HL-60 (cell line): ENCODE results near the gene CBR3.

ENCODE experiments used
- DNase-seq, 2 experiments: peaks; one replicate each; pipeline ENCODE4 v3.0.0-alpha.2; 2010 to 2020; ENCODE audit warnings: low read depth in 1 of 2, low spot score in 1 of 2
- H3K27ac ChIP-seq: fragments of 250-450 bp; sonication (Bioruptor Pico); replicated peaks from 2 replicates; pipeline ENCODE4 v1.5.1; 2020; ENCODE audit warnings: mild to moderate bottlenecking, moderate library complexity
- H3K27me3 ChIP-seq: fragments of 250-450 bp; sonication (Bioruptor Pico); 2 replicates; pipeline ENCODE4 v1.5.1; 2021; ENCODE audit warnings: mild to moderate bottlenecking, moderate library complexity; ENCODE audit not compliant: insufficient read depth, poor library complexity, severe bottlenecking
- H3K4me3 ChIP-seq: replicated peaks from 2 replicates; pipeline ENCODE4 v1.5.1; 2011; ENCODE audit warnings: mild to moderate bottlenecking, control low read depth, low read length; ENCODE audit not compliant: insufficient read depth
- GABPA ChIP-seq: IDR thresholded peaks from 2 replicates; pipeline ENCODE4 v1.6.1; 2012; ENCODE audit warnings: low read depth
- POLR2AphosphoS5 ChIP-seq: IDR thresholded peaks from 2 replicates; pipeline ENCODE4 v1.6.1; 2012; ENCODE audit warnings: low read depth
- SPI1 ChIP-seq: IDR thresholded peaks from 2 replicates; pipeline ENCODE4 v1.6.1; 2012; ENCODE audit warnings: low read depth, mild to moderate bottlenecking, borderline replicate concordance
- TF ChIP-seq, protein P1 (sequence below): IDR thresholded peaks from one replicate; pipeline ENCODE4 v1.5.1; 2011; ENCODE audit warnings: low read length, control low read depth, inconsistent platforms; ENCODE audit not compliant: insufficient read depth
- TF ChIP-seq, protein P2 (sequence below): IDR thresholded peaks from 2 replicates; pipeline ENCODE4 v1.6.1; 2012; ENCODE audit warnings: low read depth; ENCODE audit not compliant: insufficient replicate concordance

CBR3 gene

DNA sequence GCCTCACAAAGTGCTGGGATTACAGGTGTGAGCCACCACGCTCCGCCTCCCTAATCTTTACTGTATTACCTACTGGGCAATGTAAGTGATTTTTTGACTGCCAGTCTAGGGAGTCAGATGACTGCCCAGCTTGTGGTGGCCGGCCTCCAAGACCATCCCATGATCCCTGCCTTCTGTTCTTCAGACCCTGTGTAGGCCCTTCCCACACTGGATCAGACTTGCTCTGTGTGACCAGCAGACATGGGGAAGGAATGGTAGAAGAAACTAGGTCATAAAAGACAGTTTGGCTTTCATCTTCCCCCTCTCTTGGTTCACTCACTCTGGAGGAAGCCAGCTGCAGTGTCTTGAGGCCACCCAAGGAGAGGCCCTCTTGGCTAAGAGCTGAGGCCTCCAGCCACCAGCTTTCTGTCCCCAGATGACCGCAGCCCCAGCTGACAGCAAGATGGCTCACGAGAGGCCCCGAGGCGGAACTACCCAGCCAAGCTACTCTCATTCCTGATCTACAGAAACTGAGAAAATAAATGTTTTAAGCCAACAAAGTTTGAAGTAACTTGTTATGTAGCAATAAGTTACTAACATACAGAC is 14.5 kb upstream of the CBR3 start:
- Histone ChIP-seq H3K27ac (peak overlapping the region; percentile 67), H3K4me3 (no peak overlapping the region), H3K27me3 (no peaks in the 10 kb centered on the region)
- DNase-seq = peak in 1 of 2 experiments; percentile 77
- TF ChIP-seq GABPA = no peak
- TF ChIP-seq, protein P1, sequence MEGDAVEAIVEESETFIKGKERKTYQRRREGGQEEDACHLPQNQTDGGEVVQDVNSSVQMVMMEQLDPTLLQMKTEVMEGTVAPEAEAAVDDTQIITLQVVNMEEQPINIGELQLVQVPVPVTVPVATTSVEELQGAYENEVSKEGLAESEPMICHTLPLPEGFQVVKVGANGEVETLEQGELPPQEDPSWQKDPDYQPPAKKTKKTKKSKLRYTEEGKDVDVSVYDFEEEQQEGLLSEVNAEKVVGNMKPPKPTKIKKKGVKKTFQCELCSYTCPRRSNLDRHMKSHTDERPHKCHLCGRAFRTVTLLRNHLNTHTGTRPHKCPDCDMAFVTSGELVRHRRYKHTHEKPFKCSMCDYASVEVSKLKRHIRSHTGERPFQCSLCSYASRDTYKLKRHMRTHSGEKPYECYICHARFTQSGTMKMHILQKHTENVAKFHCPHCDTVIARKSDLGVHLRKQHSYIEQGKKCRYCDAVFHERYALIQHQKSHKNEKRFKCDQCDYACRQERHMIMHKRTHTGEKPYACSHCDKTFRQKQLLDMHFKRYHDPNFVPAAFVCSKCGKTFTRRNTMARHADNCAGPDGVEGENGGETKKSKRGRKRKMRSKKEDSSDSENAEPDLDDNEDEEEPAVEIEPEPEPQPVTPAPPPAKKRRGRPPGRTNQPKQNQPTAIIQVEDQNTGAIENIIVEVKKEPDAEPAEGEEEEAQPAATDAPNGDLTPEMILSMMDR = no peak

DNA sequence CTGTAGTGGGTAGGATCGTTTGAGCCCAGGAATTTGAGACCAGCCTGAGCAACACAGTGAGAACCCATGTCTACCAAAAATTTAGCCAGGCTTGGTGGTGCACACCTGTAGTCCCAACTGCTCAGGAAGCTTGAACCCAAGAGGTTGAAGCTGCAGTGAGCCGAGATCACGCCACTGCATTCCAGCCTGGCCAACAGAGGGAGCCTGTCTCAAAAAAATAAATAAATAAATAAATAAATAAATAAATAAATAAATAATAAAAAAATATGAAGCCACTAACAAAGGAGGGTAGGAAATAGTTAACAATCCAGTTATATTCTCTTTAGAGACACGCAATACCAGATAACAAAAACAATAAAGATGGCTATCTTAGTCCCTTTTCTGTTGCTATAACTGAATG is 11.9 kb upstream of the CBR3 start:
- no peak overlapping the region for H3K27ac ChIP-seq
- no peak overlapping the region for H3K4me3 ChIP-seq
- TF ChIP-seq POLR2AphosphoS5 = no peak
- no peak for TF ChIP-seq GABPA
- no peak for TF ChIP-seq SPI1
- TF ChIP-seq, protein P2, sequence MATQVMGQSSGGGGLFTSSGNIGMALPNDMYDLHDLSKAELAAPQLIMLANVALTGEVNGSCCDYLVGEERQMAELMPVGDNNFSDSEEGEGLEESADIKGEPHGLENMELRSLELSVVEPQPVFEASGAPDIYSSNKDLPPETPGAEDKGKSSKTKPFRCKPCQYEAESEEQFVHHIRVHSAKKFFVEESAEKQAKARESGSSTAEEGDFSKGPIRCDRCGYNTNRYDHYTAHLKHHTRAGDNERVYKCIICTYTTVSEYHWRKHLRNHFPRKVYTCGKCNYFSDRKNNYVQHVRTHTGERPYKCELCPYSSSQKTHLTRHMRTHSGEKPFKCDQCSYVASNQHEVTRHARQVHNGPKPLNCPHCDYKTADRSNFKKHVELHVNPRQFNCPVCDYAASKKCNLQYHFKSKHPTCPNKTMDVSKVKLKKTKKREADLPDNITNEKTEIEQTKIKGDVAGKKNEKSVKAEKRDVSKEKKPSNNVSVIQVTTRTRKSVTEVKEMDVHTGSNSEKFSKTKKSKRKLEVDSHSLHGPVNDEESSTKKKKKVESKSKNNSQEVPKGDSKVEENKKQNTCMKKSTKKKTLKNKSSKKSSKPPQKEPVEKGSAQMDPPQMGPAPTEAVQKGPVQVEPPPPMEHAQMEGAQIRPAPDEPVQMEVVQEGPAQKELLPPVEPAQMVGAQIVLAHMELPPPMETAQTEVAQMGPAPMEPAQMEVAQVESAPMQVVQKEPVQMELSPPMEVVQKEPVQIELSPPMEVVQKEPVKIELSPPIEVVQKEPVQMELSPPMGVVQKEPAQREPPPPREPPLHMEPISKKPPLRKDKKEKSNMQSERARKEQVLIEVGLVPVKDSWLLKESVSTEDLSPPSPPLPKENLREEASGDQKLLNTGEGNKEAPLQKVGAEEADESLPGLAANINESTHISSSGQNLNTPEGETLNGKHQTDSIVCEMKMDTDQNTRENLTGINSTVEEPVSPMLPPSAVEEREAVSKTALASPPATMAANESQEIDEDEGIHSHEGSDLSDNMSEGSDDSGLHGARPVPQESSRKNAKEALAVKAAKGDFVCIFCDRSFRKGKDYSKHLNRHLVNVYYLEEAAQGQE = no peak
- TF ChIP-seq, protein P1 = no peak

DNA sequence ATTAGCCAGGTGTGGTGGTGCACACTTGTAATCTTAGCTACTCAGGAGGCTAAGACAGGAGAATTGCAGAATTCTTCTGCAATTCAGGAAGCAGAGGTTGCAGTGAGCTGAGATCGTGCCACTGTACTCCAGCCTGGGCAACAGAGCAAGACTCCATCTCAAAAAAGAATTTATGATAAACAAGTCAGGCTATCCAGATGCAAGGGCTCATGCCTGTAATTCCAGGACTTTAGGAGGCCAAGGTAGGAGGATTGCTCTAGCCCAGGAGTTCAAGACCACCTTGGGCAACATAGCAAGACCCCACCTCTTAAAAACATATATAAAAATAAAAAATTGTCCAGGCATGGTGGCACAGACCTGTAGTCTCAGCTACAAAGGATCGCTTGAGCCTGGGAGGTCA is 10.5 kb upstream of the CBR3 start:
- TF ChIP-seq, protein P1 = no peak
- DNase-seq = no peak
- Histone ChIP-seq H3K27ac (no peak overlapping the region), H3K27me3 (no peaks in the 10 kb centered on the region), H3K4me3 (no peak overlapping the region)

More for the DNA sequence above, 11.9 kb upstream of the CBR3 start:
- DNase-seq = no peak
- no peaks in the 10 kb centered on the region for H3K27me3 ChIP-seq

DNA sequence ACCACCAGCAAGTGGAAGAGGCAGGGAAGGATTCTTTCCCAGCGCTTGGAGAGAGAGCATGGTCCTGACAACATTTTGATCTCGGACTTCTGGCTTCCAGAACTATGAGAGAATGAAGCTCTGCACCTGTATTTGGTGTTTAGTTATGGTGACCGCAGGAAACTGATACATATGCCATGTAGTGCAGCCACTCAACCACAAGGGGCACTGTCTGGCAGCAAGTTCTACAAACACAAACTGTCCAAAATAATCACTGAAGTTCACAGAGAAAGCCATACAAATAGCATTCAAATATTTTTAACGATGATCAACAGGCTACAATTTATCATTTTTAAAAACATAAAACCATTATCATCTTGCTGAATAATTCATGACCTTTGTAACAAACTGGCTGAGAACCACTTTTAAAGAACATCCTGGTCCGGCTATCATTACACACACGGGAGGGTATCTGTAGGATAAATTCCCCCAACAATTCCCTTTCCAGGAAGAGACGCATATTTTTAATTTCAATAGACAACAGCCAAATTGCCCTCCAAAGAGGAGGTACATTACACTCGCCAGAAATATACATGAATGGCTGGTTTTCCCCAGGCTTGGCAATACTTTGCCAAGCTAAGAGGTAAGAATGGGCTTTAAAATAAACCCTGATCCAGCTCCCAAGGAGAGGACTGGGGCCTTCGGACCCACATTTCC is 9.2 kb upstream of the CBR3 start:
- no peak overlapping the region for H3K27ac ChIP-seq
- H3K27me3 ChIP-seq = no peaks in the 10 kb centered on the region
- TF ChIP-seq, protein P1 = peak; percentile 99
- no peak for TF ChIP-seq POLR2AphosphoS5
- no peak overlapping the region for H3K4me3 ChIP-seq
- DNase-seq = peak in 1 of 2 experiments; percentile 48

DNA sequence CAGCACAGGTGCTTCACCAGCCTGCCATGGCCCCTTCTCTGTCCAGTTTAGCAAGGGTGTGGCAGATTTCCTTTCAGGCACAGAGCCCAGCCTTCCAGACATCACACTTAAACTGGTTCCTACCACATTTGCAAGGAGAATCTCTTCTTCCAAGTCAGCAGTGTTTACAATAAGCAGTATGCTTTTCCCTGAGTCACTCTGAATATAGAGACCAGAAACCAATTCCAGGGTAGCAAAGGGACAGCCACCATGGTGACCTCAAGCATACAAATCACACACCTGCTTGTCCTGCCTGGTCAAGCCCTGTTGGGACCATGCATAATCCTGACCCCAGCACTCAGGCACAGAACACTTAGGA is 8.7 kb upstream of the CBR3 start:
- H3K27ac ChIP-seq = no peak overlapping the region
- H3K27me3 ChIP-seq = no peaks in the 10 kb centered on the region
- TF ChIP-seq POLR2AphosphoS5 (no peak), GABPA (no peak), SPI1 (no peak)
- TF ChIP-seq, protein P1 = no peak
- TF ChIP-seq, protein P2 = no peak
- DNase-seq = no peak
- no peak overlapping the region for H3K4me3 ChIP-seq
